K562 (cell line): Measurements from ENCODE around the gene AGAP3. TPM values are rescaled to one million over a fixed set of nuclear protein-coding genes. Genes with fewer than 3 reads are reported as not detected.

Experiments used
- CBFB ChIP-seq: sonication (generic); formaldehyde crosslinking; IDR thresholded peaks from 2 replicates; pipeline ENCODE4 v1.4.0; 2020; ENCODE audit warnings: mild to moderate bottlenecking, missing genetic modification reagents
- CREBBP ChIP-seq: IDR thresholded peaks from one replicate; pipeline ENCODE4 v1.6.1; 2012; ENCODE audit warnings: low read depth, mild to moderate bottlenecking, control low read depth, inconsistent platforms, low read length
- FOXA1 ChIP-seq: fragments of 450-650 bp; IDR thresholded peaks from 2 replicates; pipeline ENCODE4 v1.6.1; 2016; ENCODE audit warnings: mild to moderate bottlenecking, borderline replicate concordance
- FOXA3 ChIP-seq, 2 experiments: fragments of 450-650 bp in 1 of 2; sonication (generic) in 1 of 2; formaldehyde crosslinking; IDR thresholded peaks in 1 of 2; conservative IDR thresholded peaks in 1 of 2; 2 replicates each; pipeline versions ENCODE4 v1.4.0 to v1.8.0; 2020 to 2022; ENCODE audit warnings: mild to moderate bottlenecking in 2 of 2, missing genetic modification reagents in 1 of 2
- GABPA ChIP-seq: fragments of 200-800 bp; sonication (Bioruptor generic); conservative IDR thresholded peaks from 2 replicates; pipeline ENCODE4 v1.6.1; 2016; ENCODE audit warnings: low read depth, missing genetic modification characterization, missing compliant biosample characterization
- JUND ChIP-seq, 2 experiments: IDR thresholded peaks; 2 replicates in 1 of 2; 3 replicates in 1 of 2; pipeline ENCODE4 v1.6.1; 2011; ENCODE audit warnings: borderline replicate concordance in 2 of 2, low read depth in 2 of 2, low read length in 2 of 2, improper control_type of control experiment in 1 of 2, missing biosample characterization in 1 of 2, missing genetic modification characterization in 1 of 2, missing genetic modification reagents in 1 of 2
- NUFIP1 ChIP-seq: fragments of 450-650 bp; IDR thresholded peaks from 2 replicates; pipeline ENCODE4 v1.6.1; 2018; ENCODE audit not compliant: partially characterized antibody
- PPARD ChIP-seq: fragments of 250-450 bp; sonication (Bioruptor Pico); IDR thresholded peaks from 2 replicates; pipeline ENCODE4 v1.8.0; 2022; ENCODE audit warnings: inconsistent platforms, mild to moderate bottlenecking, moderate library complexity
- RFX5 ChIP-seq: IDR thresholded peaks from 2 replicates; pipeline ENCODE4 v1.6.1; 2011; ENCODE audit warnings: low read depth, mild to moderate bottlenecking, improper control_type of control experiment, low read length
- RNF2 ChIP-seq: sonication (generic); IDR thresholded peaks from 2 replicates; pipeline ENCODE4 v1.6.1; 2016
- ZNF184 ChIP-seq: sonication (generic); formaldehyde crosslinking; IDR thresholded peaks from 2 replicates; pipeline ENCODE4 v1.5.0; 2020; ENCODE audit warnings: missing genetic modification reagents
- ZNF586 ChIP-seq: fragments of 450-650 bp; formaldehyde crosslinking; conservative IDR thresholded peaks from 2 replicates; pipeline ENCODE4 v1.4.0; 2020; ENCODE audit warnings: mild to moderate bottlenecking, moderate library complexity
- ZNF699 ChIP-seq: fragments of 250-450 bp; sonication (Bioruptor Pico); IDR thresholded peaks from 2 replicates; pipeline ENCODE4 v1.8.0; 2021; ENCODE audit warnings: mild to moderate bottlenecking, moderate library complexity; ENCODE audit not compliant: insufficient replicate concordance
- polyA plus RNA-seq, 8 experiments: library from polyadenylated mRNA; depleted of rRNA in 4 of 8; stranded (reverse) in 5 of 8; unstranded in 3 of 8; fragments of >200 nt; fragmentation: Nextera tagmentation in 2 of 8; fragmentation: Illumina TruSeq in 1 of 8; extraction: Ambion mirVana in 2 of 8; extraction: Trizol in 1 of 8; gene quantifications; 2 replicates each; pipeline versions ENCODE4 v1.2.1 to v1.2.3, GENCODE V29; 2011 to 2014; ENCODE audit warnings: inconsistent platforms in 1 of 8, missing spikeins in 1 of 8
- total RNA-seq, 7 experiments: library from RNA; depleted of rRNA in 6 of 7; stranded (reverse); fragments of >200 nt in 6 of 7; fragmentation: Illumina TruSeq in 2 of 7; extraction: Trizol in 2 of 7; gene quantifications; 2 replicates each; pipeline versions ENCODE4 v1.2.1 to v1.2.3, GENCODE V29; 2011 to 2021; ENCODE audit warnings: low replicate concordance in 1 of 7
- TF ChIP-seq, protein P1 (sequence below): IDR thresholded peaks from 2 replicates; pipeline ENCODE4 v1.6.1; 2016; ENCODE audit warnings: missing genetic modification characterization, missing compliant biosample characterization
- TF ChIP-seq, protein P2 (sequence below), 2 experiments: fragments of 450-650 bp; IDR thresholded peaks; 2 replicates each; pipeline ENCODE4 v1.6.1; 2016
- TF ChIP-seq, protein P3 (sequence below): fragments of 250-450 bp; sonication (Bioruptor Pico); IDR thresholded peaks from 2 replicates; pipeline ENCODE4 v1.8.0; 2022; ENCODE audit warnings: moderate library complexity, mild to moderate bottlenecking, inconsistent platforms
- TF ChIP-seq, protein P4 (sequence below): fragments of 250-450 bp; sonication (Bioruptor Pico); IDR thresholded peaks from 2 replicates; pipeline ENCODE4 v1.4.0; 2020; ENCODE audit warnings: mild to moderate bottlenecking, moderate library complexity

Gene AGAP3
- total and polyA plus RNA-seq, 9 of the 15 experiments (the other 6 are each of a cell fraction or from before 2014, with no cell fraction given) = 3.4 to 208 (median 62.2) TPM

DNA sequence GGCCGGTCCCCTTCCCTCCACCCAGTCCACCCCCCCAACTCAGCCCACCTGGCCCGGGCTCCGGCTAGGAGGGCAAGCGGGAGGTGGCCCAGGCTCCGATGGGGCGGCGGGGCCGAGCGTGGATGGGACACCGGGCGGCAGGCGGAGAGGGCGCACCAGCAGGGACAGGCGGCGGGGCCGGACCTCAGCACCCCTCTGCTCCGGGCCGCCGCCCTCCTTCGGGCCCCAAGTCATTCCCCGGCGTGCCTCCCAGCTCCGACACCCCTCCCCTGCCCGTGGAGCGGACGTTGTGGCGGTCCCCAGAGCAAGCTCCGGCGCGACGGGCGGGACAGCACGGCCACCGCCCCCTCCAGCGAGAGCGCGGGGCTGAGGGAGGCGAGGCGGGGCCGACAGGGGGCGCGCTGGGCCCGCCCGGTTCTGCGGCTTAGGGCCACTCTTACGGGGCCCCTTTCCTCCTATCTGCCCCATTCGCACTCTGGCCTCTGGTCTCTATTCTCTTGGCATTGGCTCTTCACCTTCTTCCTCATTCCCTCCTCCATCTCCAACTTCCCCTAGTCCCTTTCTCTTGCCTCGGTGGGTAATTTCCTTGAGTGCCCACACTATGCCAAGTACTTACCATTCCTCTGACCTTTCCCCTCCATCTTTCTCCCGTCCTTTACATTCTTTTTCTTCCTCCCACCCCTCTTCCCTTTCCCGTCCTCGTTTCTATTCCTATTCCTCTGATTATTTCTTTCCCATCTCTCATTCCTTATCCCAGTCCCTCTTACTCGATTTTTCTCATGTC lies 81.9 kb downstream of the AGAP3 start (continued):
- TF ChIP-seq, protein P1, sequence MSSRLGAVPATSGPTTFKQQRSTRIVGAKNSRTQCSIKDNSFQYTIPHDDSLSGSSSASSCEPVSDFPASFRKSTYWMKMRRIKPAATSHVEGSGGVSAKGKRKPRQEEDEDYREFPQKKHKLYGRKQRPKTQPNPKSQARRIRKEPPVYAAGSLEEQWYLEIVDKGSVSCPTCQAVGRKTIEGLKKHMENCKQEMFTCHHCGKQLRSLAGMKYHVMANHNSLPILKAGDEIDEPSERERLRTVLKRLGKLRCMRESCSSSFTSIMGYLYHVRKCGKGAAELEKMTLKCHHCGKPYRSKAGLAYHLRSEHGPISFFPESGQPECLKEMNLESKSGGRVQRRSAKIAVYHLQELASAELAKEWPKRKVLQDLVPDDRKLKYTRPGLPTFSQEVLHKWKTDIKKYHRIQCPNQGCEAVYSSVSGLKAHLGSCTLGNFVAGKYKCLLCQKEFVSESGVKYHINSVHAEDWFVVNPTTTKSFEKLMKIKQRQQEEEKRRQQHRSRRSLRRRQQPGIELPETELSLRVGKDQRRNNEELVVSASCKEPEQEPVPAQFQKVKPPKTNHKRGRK (tag) = peak; percentile 94
- TF ChIP-seq, protein P2, sequence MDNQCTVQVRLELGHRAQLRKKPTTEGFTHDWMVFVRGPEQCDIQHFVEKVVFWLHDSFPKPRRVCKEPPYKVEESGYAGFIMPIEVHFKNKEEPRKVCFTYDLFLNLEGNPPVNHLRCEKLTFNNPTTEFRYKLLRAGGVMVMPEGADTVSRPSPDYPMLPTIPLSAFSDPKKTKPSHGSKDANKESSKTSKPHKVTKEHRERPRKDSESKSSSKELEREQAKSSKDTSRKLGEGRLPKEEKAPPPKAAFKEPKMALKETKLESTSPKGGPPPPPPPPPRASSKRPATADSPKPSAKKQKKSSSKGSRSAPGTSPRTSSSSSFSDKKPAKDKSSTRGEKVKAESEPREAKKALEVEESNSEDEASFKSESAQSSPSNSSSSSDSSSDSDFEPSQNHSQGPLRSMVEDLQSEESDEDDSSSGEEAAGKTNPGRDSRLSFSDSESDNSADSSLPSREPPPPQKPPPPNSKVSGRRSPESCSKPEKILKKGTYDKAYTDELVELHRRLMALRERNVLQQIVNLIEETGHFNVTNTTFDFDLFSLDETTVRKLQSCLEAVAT (IDR thresholded peaks at IDR 0.05) = peak; percentile 66 to 91
- TF ChIP-seq ZNF184 (no peak), JUND (IDR thresholded peaks at IDR 0.05; ENCODE audit: borderline replicate concordance, low read depth, low read length) (peak; percentile 39; the same call in 1 of the 2 replicates), JUND (tag; IDR thresholded peaks at IDR 0.05; ENCODE audit: borderline replicate concordance, low read depth, low read length) (no peak), NUFIP1 (peak; percentile 8), GABPA (tag) (no peak), PPARD (no peak), ZNF699 (CRISPR knock-in tag) (no peak), FOXA3 (CRISPR knock-in tag; conservative IDR thresholded peaks at IDR 0.05 in 1 of 2, IDR thresholded peaks at IDR 0.05 in 1 of 2) (no peak), RNF2 (peak; percentile 76; the same call in 1 of the 2 replicates), CBFB (CRISPR knock-in tag) (no peak), FOXA1 (no peak), ZNF586 (CRISPR knock-in tag) (no peak), RFX5 (no peak), CREBBP (no peak)
- TF ChIP-seq, protein P3, sequence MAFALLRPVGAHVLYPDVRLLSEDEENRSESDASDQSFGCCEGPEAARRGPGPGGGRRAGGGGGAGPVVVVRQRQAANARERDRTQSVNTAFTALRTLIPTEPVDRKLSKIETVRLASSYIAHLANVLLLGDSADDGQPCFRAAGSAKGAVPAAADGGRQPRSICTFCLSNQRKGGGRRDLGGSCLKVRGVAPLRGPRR (CRISPR knock-in tag) = no peak
- TF ChIP-seq, protein P4, sequence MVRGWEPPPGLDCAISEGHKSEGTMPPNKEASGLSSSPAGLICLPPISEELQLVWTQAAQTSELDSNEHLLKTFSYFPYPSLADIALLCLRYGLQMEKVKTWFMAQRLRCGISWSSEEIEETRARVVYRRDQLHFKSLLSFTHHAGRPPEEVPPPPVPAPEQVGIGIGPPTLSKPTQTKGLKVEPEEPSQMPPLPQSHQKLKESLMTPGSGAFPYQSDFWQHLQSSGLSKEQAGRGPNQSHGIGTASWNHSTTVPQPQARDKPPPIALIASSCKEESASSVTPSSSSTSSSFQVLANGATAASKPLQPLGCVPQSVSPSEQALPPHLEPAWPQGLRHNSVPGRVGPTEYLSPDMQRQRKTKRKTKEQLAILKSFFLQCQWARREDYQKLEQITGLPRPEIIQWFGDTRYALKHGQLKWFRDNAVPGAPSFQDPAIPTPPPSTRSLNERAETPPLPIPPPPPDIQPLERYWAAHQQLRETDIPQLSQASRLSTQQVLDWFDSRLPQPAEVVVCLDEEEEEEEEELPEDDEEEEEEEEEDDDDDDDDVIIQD (CRISPR knock-in tag) = no peak
